Measurements from ENCODE around the gene PAPLN. TPM values are rescaled to one million over a fixed set of nuclear protein-coding genes. Genes with fewer than 3 reads are reported as not detected.

PAPLN gene
- total RNA-seq, 2 experiments from 2014 or later: 0.30 to 0.46 TPM

- H3K36me3 Mint-ChIP-seq (ENCODE audit: low read depth): no peaks in the 10 kb centered on the region
- peaks cover 3% of the 10 kb centered on the region for H3K9me3 Mint-ChIP-seq
- ChIA-PET CTCF (interaction anchor here (0.7 to 1.5 kb wide), 2 partner anchors 20 to 372 kb away, joined by 3 read pairs; no protein-coding TSS in a partner anchor), POLR2A (no interaction called here)
- DNase-seq: no peak
- H3K4me3 Mint-ChIP-seq: no peak overlapping the region
- peaks cover 60% of the 10 kb centered on the region for H3K27me3 Mint-ChIP-seq
- H3K4me1 Mint-ChIP-seq: peaks cover 38% of the 10 kb centered on the region
- H3K27ac Mint-ChIP-seq: no peak overlapping the region
Observed at GRCh38 chr14:73243341-73243740, 6.0 kb downstream of the PAPLN start.

- no peaks in the 10 kb centered on the region for H3K36me3 Mint-ChIP-seq (ENCODE audit: low read depth)
- H3K9me3 Mint-ChIP-seq: peaks cover 3% of the 10 kb centered on the region
- CTCF ChIA-PET: interaction anchor here (0.7 to 1.5 kb wide), 2 partner anchors 21 to 372 kb away, joined by 3 read pairs; no protein-coding TSS in a partner anchor
- no peak overlapping the region for H3K4me3 Mint-ChIP-seq
- H3K27ac Mint-ChIP-seq: no peak overlapping the region
- POLR2A ChIA-PET: no interaction called here
- H3K4me1 Mint-ChIP-seq: peaks cover 36% of the 10 kb centered on the region
- H3K27me3 Mint-ChIP-seq: peaks cover 56% of the 10 kb centered on the region
- DNase-seq: no peak
Observed at GRCh38 chr14:73243748-73244147, 6.4 kb downstream of the PAPLN start.

GRCh38 chr14:73244541-73245290, 7.4 kb downstream of the PAPLN start:
- Mint-ChIP-seq H3K4me1 (peaks cover 42% of the 10 kb centered on the region), H3K27me3 (peaks cover 48% of the 10 kb centered on the region), H3K4me3 (peak overlapping the region; percentile 46), H3K27ac (no peak overlapping the region), H3K9me3 (peaks cover 3% of the 10 kb centered on the region), H3K36me3 (ENCODE audit: low read depth) (no peaks in the 10 kb centered on the region)
- ChIA-PET CTCF (interaction anchor here (0.6 to 1.0 kb wide), 3 partner anchors 19 to 1121 kb away, joined by 3 to 4 read pairs (median 3); no protein-coding TSS in a partner anchor), POLR2A (no interaction called here)
- no peak for DNase-seq

- no peak overlapping the region for H3K27ac Mint-ChIP-seq
- H3K27me3 Mint-ChIP-seq: peaks cover 43% of the 10 kb centered on the region
- CTCF ChIA-PET: interaction anchor here (0.6 kb wide), 1 partner anchor 16 kb away, joined by 4 read pairs; no protein-coding TSS in a partner anchor
Observed at GRCh38 chr14:73245480-73246325, 8.4 kb downstream of the PAPLN start.

GRCh38 chr14:73246387-73247150, 9.3 kb downstream of the PAPLN start:
- POLR2A ChIA-PET: interaction anchor here (0.6 kb wide), 1 partner anchor 9 kb away, joined by 11 read pairs; no protein-coding TSS in a partner anchor
- CTCF ChIA-PET: interaction anchor here (0.6 kb wide), 1 partner anchor 17 kb away, joined by 4 read pairs; no protein-coding TSS in a partner anchor
- Mint-ChIP-seq H3K36me3 (ENCODE audit: low read depth) (no peaks in the 10 kb centered on the region), H3K9me3 (peaks cover 3% of the 10 kb centered on the region), H3K4me3 (peak overlapping the region; percentile 67), H3K27ac (peak overlapping the region; percentile 59), H3K27me3 (peaks cover 34% of the 10 kb centered on the region), H3K4me1 (peaks cover 41% of the 10 kb centered on the region)
- DNase-seq: no peak

More at GRCh38 chr14:73245480-73246325, 8.4 kb downstream of the PAPLN start:
- POLR2A ChIA-PET: no interaction called here
- Mint-ChIP-seq H3K36me3 (ENCODE audit: low read depth) (no peaks in the 10 kb centered on the region), H3K4me1 (peaks cover 41% of the 10 kb centered on the region), H3K4me3 (peak overlapping the region; percentile 66), H3K9me3 (peaks cover 3% of the 10 kb centered on the region)
- DNase-seq: peak; percentile 42

- ChIA-PET CTCF (interaction anchor here (0.6 kb wide), 1 partner anchor 1034 kb away, joined by 3 read pairs; no protein-coding TSS in a partner anchor), POLR2A (no interaction called here)
- H3K36me3 Mint-ChIP-seq (ENCODE audit: low read depth): no peaks in the 10 kb centered on the region
- peaks cover 35% of the 10 kb centered on the region for H3K4me1 Mint-ChIP-seq
- H3K9me3 Mint-ChIP-seq: peaks cover 3% of the 10 kb centered on the region
- H3K4me3 Mint-ChIP-seq: no peak overlapping the region
- H3K27me3 Mint-ChIP-seq: peaks cover 23% of the 10 kb centered on the region
- no peak for DNase-seq
- H3K27ac Mint-ChIP-seq: no peak overlapping the region
Observed at GRCh38 chr14:73248108-73248868, 11.0 kb downstream of the PAPLN start.

- ChIA-PET POLR2A (no interaction called here), CTCF (interaction anchor here (0.6 kb wide), 1 partner anchor 1033 kb away, joined by 3 read pairs; no protein-coding TSS in a partner anchor)
- Mint-ChIP-seq H3K9me3 (peaks cover 3% of the 10 kb centered on the region), H3K27me3 (peaks cover 17% of the 10 kb centered on the region), H3K27ac (no peak overlapping the region), H3K4me1 (peaks cover 29% of the 10 kb centered on the region), H3K4me3 (no peak overlapping the region), H3K36me3 (ENCODE audit: low read depth) (no peaks in the 10 kb centered on the region)
- no peak for DNase-seq
Observed at GRCh38 chr14:73249108-73249507, 11.8 kb downstream of the PAPLN start.

GRCh38 chr14:73249564-73250316, 12.4 kb downstream of the PAPLN start:
- Mint-ChIP-seq H3K4me3 (no peak overlapping the region), H3K27ac (no peak overlapping the region), H3K27me3 (peaks cover 11% of the 10 kb centered on the region), H3K9me3 (peaks cover 3% of the 10 kb centered on the region), H3K4me1 (peaks cover 29% of the 10 kb centered on the region), H3K36me3 (ENCODE audit: low read depth) (no peaks in the 10 kb centered on the region)
- no peak for DNase-seq
- CTCF ChIA-PET: no interaction called here
- POLR2A ChIA-PET: no interaction called here

GRCh38 chr14:73250317-73250713, 13.0 kb downstream of the PAPLN start:
- Mint-ChIP-seq H3K9me3 (peaks cover 3% of the 10 kb centered on the region), H3K27ac (no peak overlapping the region), H3K4me3 (no peak overlapping the region), H3K4me1 (peaks cover 27% of the 10 kb centered on the region), H3K27me3 (peaks cover 7% of the 10 kb centered on the region), H3K36me3 (ENCODE audit: low read depth) (no peaks in the 10 kb centered on the region)
- POLR2A ChIA-PET: no interaction called here
- no peak for DNase-seq
- CTCF ChIA-PET: no interaction called here

- POLR2A ChIA-PET: no interaction called here
- H3K4me1 Mint-ChIP-seq: peaks cover 27% of the 10 kb centered on the region
- no peak overlapping the region for H3K27ac Mint-ChIP-seq
- DNase-seq: no peak
- no peak overlapping the region for H3K4me3 Mint-ChIP-seq
- CTCF ChIA-PET: no interaction called here
- H3K9me3 Mint-ChIP-seq: peaks cover 3% of the 10 kb centered on the region
- H3K36me3 Mint-ChIP-seq (ENCODE audit: low read depth): no peaks in the 10 kb centered on the region
- peaks cover 7% of the 10 kb centered on the region for H3K27me3 Mint-ChIP-seq
Observed at GRCh38 chr14:73250781-73251500, 13.6 kb downstream of the PAPLN start.

Measured in activated CD4-positive, alpha-beta T cell treated with anti-CD3 and anti-CD28 coated beads, Interleukin-2, amount 10 ng/mL, durations not matched to agents 7 days and 5 days (primary cell).